ENCODE results near the gene HECTD4.

DNA sequence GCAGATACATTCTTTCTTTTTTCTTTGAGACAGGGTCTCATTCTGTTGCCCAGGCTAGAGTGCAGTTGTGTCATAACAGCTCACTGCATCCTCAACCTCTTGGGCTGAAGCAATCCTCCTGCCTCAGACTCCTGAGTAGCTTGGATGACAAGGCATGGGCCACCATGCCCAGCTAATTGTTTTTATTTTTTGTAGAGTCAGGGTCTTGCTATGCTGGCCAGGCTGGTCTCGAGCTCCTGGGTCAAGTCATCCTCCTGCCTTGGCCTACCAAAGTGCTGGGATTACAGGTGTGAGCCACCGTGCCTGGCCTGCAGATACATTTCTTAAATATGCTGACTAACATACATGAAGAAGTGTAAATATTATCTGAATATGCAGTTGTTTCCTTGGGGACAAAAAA lies 115.8 kb downstream of the HECTD4 start:
- TF ChIP-seq ELF4 (CRISPR knock-in tag; IDR thresholded peaks at IDR 0.05) (no peak), POLR2AphosphoS5 (IDR thresholded peaks at IDR 0.05; ENCODE audit: control insufficient read depth, insufficient read depth, low read depth, low read length) (no peak), PRPF4 (IDR thresholded peaks at IDR 0.05; ENCODE audit: insufficient read depth, low read depth, low read length, poor library complexity, severe bottlenecking) (no peak)
- TF ChIP-seq, protein P1, sequence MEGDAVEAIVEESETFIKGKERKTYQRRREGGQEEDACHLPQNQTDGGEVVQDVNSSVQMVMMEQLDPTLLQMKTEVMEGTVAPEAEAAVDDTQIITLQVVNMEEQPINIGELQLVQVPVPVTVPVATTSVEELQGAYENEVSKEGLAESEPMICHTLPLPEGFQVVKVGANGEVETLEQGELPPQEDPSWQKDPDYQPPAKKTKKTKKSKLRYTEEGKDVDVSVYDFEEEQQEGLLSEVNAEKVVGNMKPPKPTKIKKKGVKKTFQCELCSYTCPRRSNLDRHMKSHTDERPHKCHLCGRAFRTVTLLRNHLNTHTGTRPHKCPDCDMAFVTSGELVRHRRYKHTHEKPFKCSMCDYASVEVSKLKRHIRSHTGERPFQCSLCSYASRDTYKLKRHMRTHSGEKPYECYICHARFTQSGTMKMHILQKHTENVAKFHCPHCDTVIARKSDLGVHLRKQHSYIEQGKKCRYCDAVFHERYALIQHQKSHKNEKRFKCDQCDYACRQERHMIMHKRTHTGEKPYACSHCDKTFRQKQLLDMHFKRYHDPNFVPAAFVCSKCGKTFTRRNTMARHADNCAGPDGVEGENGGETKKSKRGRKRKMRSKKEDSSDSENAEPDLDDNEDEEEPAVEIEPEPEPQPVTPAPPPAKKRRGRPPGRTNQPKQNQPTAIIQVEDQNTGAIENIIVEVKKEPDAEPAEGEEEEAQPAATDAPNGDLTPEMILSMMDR (IDR thresholded peaks at IDR 0.05 in 2 of 3, conservative IDR thresholded peaks at IDR 0.05 in 1 of 3; ENCODE audit: insufficient read depth in 2 of 3, low read depth in 1 of 3, low read length in 3 of 3), result no peak
- TF ChIP-seq, protein P2, sequence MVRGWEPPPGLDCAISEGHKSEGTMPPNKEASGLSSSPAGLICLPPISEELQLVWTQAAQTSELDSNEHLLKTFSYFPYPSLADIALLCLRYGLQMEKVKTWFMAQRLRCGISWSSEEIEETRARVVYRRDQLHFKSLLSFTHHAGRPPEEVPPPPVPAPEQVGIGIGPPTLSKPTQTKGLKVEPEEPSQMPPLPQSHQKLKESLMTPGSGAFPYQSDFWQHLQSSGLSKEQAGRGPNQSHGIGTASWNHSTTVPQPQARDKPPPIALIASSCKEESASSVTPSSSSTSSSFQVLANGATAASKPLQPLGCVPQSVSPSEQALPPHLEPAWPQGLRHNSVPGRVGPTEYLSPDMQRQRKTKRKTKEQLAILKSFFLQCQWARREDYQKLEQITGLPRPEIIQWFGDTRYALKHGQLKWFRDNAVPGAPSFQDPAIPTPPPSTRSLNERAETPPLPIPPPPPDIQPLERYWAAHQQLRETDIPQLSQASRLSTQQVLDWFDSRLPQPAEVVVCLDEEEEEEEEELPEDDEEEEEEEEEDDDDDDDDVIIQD (CRISPR knock-in tag; IDR thresholded peaks at IDR 0.05), result no peak
- TF ChIP-seq, protein P3, sequence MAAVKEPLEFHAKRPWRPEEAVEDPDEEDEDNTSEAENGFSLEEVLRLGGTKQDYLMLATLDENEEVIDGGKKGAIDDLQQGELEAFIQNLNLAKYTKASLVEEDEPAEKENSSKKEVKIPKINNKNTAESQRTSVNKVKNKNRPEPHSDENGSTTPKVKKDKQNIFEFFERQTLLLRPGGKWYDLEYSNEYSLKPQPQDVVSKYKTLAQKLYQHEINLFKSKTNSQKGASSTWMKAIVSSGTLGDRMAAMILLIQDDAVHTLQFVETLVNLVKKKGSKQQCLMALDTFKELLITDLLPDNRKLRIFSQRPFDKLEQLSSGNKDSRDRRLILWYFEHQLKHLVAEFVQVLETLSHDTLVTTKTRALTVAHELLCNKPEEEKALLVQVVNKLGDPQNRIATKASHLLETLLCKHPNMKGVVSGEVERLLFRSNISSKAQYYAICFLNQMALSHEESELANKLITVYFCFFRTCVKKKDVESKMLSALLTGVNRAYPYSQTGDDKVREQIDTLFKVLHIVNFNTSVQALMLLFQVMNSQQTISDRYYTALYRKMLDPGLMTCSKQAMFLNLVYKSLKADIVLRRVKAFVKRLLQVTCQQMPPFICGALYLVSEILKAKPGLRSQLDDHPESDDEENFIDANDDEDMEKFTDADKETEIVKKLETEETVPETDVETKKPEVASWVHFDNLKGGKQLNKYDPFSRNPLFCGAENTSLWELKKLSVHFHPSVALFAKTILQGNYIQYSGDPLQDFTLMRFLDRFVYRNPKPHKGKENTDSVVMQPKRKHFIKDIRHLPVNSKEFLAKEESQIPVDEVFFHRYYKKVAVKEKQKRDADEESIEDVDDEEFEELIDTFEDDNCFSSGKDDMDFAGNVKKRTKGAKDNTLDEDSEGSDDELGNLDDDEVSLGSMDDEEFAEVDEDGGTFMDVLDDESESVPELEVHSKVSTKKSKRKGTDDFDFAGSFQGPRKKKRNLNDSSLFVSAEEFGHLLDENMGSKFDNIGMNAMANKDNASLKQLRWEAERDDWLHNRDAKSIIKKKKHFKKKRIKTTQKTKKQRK (IDR thresholded peaks at IDR 0.05; ENCODE audit: borderline replicate concordance, low read depth, low read length), result no peak
- TF ChIP-seq, protein P4, sequence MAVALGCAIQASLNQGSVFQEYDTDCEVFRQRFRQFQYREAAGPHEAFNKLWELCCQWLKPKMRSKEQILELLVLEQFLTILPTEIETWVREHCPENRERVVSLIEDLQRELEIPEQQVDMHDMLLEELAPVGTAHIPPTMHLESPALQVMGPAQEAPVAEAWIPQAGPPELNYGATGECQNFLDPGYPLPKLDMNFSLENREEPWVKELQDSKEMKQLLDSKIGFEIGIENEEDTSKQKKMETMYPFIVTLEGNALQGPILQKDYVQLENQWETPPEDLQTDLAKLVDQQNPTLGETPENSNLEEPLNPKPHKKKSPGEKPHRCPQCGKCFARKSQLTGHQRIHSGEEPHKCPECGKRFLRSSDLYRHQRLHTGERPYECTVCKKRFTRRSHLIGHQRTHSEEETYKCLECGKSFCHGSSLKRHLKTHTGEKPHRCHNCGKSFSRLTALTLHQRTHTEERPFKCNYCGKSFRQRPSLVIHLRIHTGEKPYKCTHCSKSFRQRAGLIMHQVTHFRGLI (CRISPR knock-in tag; IDR thresholded peaks at IDR 0.05), result no peak

All from K562 (cell line).